GM15510 (cell line): Measurements from ENCODE around the gene ZNF385C.

ENCODE experiments used
- POLR2A ChIP-seq: IDR thresholded peaks from 3 replicates; pipeline ENCODE4 v1.6.1; 2011; ENCODE audit warnings: borderline replicate concordance; ENCODE audit not compliant: insufficient read length; ENCODE audit errors: extremely low read depth

The ZNF385C gene

GRCh38 chr17:42076797-42077559 lies 21.3 kb downstream of the ZNF385C start:
- no peak for TF ChIP-seq POLR2A

GRCh38 chr17:42075789-42076188 lies 22.5 kb downstream of the ZNF385C start:
- no peak for TF ChIP-seq POLR2A

- no peak for TF ChIP-seq POLR2A
Measured at GRCh38 chr17:42072323-42073187, 25.7 kb downstream of the ZNF385C start.

- no peak for TF ChIP-seq POLR2A
Measured at GRCh38 chr17:42071810-42072209, 26.5 kb downstream of the ZNF385C start.

DNA sequence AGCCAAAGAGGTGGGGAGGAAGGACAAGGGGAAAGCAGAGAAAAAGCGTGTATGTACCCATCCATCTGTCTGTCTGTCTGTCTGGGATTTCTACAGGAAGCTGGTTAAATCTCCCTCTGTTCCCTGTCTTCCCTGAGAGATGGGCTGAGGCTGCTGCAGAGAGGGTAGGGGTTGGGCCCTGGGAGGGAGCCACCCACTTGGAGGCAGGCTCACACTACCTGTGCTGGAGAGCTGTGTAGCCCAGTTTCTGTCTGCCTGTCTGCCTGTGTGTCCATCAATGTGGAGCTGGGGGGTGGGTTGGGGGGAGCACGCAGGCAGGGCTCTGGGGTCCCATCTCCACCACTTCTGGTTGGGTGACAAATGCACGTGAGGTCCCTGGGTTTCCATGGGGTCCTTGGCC lies 29.3 kb downstream of the ZNF385C start:
- TF ChIP-seq POLR2A = no peak

DNA sequence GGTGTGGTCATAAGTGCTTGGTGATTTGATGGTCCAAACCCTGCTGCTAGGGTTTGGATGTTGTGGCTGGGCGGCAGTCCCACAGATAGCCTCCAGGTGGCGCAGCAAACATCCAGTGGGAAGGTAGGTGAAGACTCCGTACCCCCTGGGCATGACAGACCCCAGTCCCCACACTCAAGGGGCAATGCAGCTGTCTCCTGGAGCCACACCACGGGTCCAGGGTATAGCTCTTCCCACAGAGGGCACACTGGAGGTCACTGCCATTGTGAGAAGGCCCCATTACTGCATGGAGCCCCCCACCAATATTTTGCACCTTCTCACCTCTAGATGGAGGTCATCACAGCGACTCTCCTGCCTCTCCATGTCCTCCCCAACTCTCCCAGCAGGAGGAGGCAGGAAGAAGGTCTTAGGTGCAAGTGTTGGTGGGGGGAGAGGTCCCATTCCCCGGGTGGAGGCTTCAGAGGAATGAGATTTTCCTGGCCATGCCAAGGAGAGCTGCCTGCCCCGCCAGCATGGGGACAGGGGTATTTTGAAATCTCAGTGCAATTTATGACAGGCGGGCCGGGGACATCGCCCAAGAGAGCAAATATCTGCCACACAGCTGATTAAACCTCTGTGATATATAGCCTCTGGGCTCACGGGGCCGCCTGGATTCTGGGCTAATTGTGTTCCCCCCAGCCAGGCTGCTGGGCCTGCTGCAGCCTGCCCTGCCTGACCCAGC lies 30.7 kb downstream of the ZNF385C start:
- TF ChIP-seq POLR2A = no peak

DNA sequence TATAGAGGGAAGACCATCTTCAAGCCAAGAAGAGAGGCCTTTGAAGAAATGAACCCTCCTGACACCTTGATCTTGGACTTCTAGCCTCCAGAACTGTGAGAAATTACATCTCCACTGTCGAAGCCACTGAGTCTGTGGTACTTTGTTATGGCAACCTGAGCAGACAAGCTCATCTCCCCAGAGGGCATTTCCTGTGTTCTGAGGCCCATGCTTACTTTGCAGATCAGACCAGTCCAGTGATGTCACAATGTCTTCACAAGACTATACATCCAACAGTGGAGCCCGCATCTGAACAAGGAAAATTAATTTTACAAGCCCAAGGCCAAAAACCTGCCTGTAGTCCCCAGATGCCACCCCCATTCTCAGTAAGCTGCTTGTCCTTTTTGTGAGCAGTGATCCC lies 33.1 kb downstream of the ZNF385C start:
- TF ChIP-seq POLR2A = no peak

DNA sequence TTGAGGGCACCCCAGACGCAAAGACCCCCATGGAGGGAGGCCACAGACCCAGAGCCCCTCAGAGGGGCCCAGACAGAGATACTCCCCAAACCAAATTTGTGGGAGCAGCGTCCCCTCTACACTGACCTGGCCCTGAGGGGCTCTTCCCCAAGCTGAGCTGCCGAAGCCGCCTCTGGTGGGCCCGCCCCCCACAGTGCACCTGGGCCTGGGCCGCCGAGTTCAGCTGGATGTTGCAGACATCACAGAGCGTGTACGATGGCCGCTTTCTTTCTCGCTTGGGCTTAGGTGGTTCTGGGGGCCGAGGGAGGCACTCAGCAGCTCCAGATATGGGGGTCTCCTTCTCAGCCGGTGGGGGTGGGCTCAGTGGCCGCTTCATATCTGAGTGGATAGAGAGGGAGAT lies 35.6 kb downstream of the ZNF385C start:
- no peak for TF ChIP-seq POLR2A

DNA sequence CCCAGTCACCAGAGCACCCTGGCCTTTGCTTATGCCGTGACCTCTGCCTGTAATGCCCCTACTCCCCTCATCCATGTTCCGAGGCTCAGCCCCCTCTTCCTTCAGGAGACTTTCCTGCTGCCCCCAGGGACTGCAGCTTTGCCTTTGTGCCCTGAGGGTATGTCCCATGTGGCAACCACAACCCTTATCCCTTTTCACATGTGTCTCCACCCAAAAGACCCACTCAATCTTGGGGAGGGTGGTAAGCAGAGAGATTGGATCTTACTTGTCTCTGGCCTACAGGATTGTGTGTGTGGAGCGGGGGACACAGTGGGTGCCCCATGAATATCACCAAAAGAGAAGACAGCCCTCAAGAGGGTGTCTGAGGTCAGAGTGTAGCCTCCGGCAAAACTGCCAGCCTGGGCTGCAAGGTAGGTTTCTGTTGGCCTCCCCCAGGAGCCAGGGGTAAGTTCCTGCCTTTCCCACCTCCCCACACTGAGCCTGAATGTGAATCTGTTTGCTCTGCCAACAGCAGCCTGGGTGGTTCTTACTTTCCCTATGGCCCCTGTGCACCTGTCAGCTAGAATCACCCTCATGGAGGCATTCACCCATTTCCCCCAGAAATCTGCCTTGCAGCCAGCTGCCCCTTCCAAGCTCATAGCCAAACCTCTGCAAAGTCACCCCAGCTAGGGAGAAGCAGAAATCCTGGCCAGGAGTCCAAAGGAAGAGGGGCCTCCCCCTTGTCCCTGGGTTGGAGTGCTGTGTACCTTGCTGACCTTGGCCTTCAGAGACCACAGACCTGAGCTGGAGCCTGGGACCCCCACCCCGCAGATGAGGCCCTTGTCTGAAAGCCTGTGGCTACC lies 36.4 kb downstream of the ZNF385C start:
- TF ChIP-seq POLR2A = no peak

DNA sequence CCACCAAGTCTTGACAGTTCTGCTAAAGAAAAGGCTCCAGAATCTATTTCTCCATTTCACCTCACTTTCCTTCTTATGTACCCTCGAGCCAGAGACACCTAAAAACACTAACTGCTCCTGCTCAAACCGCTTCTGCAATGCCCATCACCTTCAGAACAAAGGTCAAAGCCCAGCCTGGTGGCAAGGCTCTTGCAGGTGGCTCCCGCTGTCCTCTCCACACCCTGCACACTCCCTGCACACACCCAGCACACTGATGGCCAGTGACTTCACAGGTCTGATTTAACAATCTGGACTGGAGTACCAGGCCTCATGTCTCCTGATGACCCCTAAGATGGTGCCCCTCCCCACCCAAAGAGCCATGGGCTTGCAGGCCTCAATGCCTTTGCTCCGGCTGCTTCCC lies 38.0 kb downstream of the ZNF385C start:
- no peak for TF ChIP-seq POLR2A

DNA sequence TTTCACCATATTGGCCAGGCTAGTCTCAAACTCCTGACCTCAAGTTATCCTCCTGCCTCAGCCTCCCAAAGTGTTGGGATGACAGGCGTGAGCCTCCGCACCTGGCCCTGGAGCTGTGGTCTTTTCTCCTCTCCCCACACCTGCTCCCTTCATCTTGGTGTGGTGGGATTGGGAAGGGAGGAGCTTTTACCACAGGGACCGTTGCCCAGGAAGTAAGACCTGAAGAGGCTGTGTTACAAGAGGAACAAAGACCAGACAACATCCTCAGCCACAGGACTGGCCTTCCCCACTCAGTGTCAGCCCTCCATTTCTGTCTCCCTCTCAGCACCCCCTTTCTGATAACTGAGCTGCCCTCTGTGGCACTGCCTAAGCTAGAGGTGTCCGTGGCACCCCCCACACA lies 38.5 kb downstream of the ZNF385C start:
- TF ChIP-seq POLR2A = no peak

- TF ChIP-seq POLR2A = no peak
Measured at GRCh38 chr17:42058063-42058462, 40.2 kb downstream of the ZNF385C start.

DNA sequence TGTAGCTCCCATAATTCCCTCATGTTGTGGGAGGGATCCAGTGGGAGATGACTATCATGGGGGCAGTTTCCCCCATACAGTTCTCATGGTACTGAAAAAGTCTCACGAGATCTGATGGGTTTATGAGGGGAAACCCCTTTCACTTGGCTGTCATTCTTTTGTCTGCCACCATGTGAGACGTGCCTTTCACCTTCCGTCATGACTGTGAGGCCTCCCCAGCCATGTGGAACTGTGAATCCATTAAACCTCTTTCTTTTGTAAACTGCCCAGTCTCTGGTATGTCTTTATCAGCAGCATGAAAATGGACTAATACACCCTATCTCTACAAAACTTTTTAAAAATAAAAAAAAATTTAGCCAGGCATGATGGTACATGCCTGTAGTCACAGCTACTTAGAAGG lies 41.6 kb downstream of the ZNF385C start:
- TF ChIP-seq POLR2A = no peak

- TF ChIP-seq POLR2A = no peak
Measured at GRCh38 chr17:42055496-42055895, 42.8 kb downstream of the ZNF385C start.

DNA sequence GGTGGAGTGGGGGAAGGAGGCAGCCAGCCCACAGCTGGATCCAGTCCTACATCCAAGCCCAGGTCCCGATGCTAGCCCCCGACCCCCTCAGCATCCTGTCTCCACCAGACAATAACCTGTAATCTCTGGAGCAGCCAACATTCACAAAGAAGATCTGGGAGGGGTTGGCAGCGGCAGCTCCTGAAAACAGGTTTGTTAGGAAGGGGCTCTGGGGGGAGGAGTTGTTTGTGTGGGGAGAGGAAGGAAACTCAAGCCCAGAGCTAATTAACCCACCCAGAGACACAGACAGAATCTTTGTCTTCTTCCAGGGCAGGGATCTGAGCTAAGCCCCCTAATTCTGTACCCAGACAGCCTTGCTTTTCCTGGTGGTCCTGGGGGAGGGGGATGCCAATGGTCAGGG lies 43.2 kb downstream of the ZNF385C start:
- no peak for TF ChIP-seq POLR2A

DNA sequence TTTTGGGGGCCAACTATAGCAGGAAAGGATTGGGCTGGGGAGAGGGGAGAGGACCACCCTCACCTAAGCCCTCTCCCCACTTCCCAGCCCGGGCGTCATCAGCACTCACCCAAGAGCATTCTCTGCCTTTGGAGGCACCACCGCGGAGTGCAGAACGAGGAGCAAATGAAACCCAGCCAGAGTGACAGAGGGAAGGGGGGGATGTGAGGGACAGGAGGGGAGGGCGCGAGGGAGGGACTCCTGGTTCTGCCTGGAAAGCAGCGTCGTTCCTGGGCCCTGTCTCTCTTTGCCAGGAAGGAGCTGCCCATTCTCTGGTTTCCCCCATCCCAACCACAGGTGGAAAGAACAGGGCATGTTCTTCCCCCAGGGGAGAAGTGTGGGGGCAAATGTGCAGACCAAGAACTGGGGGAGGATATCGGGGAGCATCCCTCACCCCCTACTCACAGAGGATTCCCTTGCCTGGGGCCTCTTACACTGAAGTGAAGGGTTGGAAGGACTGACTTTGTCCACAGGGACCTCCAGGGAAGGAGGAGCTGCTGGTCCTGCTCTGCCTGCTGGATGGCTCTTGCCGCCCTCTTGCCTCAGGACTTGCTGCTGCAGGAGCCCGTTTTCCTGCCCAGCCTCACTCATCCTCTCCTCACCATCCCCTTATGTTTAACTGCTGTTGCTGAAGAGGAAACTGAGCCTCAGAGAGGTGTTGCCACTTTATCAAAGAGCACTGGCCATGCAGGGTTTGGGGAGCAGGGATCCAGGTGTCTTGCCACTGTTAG lies 44.4 kb downstream of the ZNF385C start:
- TF ChIP-seq POLR2A = no peak
